Measurements from ENCODE around the gene HSDL2.

HSDL2 gene

DNA sequence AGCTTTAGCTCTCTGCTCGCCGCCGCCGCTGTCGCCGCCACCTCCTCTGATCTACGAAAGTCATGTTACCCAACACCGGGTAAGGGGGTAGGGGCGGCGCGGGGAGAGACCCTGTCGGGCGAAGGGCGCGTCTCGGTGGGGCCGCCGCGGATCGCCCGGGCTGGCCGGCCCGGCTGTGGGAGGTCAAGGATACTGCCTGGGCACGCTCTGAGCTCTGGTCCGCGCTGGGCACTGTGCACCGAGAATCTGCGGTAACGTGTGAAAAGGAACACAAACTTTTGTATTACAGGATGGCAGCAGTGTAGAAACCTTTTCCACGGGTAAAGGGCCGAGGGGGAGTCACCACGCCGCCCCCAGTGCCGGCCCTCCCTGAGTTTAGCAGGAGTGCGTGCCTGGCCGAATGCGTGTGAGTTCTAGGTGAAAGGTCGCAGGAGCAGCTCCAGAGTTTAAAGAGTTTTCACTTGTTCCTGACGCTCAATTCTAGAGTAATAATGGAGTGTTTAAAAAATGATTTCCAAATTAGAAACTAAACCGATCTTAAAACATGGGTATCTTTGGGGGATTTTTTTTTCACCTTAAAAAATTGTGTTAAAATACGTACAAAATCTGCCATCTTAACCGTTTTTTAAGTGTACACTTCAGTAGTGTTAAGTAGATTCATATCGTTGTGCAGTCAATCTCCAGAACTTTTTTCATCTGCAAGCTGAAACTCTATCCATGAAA, at the start of gene HSDL2:
TSS of gene HSDL2 (plus strand) at position 7 of the 723 bp plus-strand sequence. CDS start at position 63, 56 bp downstream.
- Mint-ChIP-seq H3K36me3 (ENCODE audit: low read depth) (no peaks in the 10 kb centered on the region), H3K4me1 (peaks cover 42% of the 10 kb centered on the region), H3K27me3 (no peaks in the 10 kb centered on the region), H3K27ac (peak within 1 kb of the TSS; percentile 95), H3K4me3 (peak within 1 kb of the TSS; percentile 95), H3K9me3 (no peaks in the 10 kb centered on the region)
- ATAC-seq (no peak), DNase-seq (peak; percentile 52)

DNA sequence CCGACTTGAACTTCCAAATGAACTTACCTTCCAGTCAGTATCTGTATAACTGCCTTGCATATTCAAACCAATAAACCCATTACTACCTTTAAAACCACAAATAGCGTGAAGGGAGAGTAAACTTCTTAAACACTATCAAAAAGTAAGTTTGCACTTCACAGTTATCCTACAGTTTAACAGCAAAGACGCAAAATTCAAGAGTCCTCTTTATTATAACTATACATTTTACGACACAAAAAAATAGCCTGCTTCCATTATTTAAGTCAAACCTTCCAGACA, 48.3 kb upstream of the HSDL2 start:
- H3K4me3 Mint-ChIP-seq: peak overlapping the region; percentile 95
- peaks cover 2% of the 10 kb centered on the region for H3K36me3 Mint-ChIP-seq (ENCODE audit: low read depth)
- peaks cover 56% of the 10 kb centered on the region for H3K4me1 Mint-ChIP-seq
- no peak for ATAC-seq
- H3K27ac Mint-ChIP-seq: peak overlapping the region; percentile 91
- no peak for DNase-seq
- no peaks in the 10 kb centered on the region for H3K9me3 Mint-ChIP-seq
- no peaks in the 10 kb centered on the region for H3K27me3 Mint-ChIP-seq

DNA sequence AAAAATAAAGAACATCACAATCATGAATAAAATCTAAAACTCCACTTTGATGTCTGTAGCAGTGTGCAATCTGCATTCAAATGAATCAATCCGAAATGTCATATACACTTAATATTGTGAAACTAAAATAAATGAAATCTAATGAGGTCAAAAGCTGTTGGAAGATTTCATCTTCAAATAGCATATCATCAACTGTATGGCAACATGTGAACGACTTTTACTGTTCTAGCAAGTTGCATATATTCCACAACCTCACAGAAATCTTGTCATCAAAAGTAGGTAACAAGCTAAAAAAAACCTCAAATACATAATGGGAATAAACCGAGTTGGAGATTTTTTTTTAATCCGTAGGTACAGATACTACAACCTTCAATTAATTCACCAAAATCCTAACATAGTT, 47.7 kb upstream of the HSDL2 start:
- DNase-seq (no peak), ATAC-seq (no peak)
- peak overlapping the region; percentile 95 for H3K4me3 Mint-ChIP-seq
- H3K27ac Mint-ChIP-seq: peak overlapping the region; percentile 91
- no peaks in the 10 kb centered on the region for H3K27me3 Mint-ChIP-seq
- peaks cover 2% of the 10 kb centered on the region for H3K36me3 Mint-ChIP-seq (ENCODE audit: low read depth)
- H3K4me1 Mint-ChIP-seq: peaks cover 50% of the 10 kb centered on the region
- H3K9me3 Mint-ChIP-seq: no peaks in the 10 kb centered on the region

DNA sequence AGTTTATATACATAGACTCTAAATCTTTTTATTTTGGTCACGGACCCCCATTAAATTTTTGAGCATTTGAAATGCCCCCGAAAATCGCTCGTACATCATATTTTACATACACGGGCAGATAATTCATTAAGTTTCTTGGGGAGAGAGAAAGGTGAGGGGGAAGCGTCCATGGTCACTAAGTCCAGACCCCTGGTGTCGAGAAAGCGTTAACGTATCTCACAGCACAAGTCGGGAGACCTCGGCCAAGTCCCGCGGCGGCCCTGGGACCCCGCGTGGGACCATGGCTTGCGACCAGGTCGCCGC, 47.3 kb upstream of the HSDL2 start:
- peaks cover 2% of the 10 kb centered on the region for H3K36me3 Mint-ChIP-seq (ENCODE audit: low read depth)
- no peaks in the 10 kb centered on the region for H3K27me3 Mint-ChIP-seq
- no peaks in the 10 kb centered on the region for H3K9me3 Mint-ChIP-seq
- ATAC-seq: no peak
- peak overlapping the region; percentile 95 for H3K4me3 Mint-ChIP-seq
- peaks cover 47% of the 10 kb centered on the region for H3K4me1 Mint-ChIP-seq
- peak overlapping the region; percentile 91 for H3K27ac Mint-ChIP-seq
- no peak for DNase-seq

DNA sequence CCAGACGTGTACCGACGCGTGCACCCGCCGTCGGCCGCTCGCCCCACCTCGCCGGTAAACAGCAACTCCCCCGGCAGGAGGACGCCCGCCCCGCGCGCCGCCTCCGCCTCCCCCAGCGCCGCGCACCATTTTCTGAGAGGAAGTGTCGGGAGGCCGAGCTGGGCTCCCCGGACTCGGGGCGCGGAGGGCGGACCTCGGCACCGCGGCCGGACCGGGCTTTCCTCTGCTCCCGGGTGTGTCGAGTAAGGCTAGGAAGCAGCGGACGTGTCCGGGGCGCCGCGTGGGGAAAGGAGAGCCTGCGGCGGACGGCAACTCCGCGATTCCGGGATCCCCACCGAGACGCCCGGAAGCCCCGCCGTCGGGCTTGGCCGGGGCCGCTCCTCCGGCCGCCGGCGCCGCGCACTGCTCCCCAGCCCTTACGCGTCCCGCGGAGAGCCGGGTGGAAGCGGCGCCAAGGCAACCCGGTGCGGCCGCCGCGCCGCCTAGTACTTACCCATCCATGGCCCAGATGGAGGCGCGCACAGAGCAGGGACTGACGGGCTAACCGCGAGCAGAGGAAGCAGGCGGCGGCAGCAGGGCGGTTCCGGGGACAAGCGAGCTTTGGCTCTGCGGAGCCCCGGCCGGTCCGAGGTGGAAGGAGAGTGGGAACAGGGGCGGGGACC, 46.8 kb upstream of the HSDL2 start, which contains the start of gene PTBP3:
TSS of gene PTBP3 (minus strand) at position 643 of the 662 bp plus-strand sequence. CDS start 35,754 bp downstream, outside the sequence.
- Mint-ChIP-seq H3K9me3 (no peaks in the 10 kb centered on the region), H3K36me3 (ENCODE audit: low read depth) (peaks cover 2% of the 10 kb centered on the region), H3K27me3 (no peaks in the 10 kb centered on the region), H3K27ac (peak within 1 kb of the TSS; percentile 91), H3K4me3 (peak within 1 kb of the TSS; percentile 95), H3K4me1 (peaks cover 43% of the 10 kb centered on the region)
- peak; percentile 80 for ATAC-seq
- peak; percentile 79 for DNase-seq

DNA sequence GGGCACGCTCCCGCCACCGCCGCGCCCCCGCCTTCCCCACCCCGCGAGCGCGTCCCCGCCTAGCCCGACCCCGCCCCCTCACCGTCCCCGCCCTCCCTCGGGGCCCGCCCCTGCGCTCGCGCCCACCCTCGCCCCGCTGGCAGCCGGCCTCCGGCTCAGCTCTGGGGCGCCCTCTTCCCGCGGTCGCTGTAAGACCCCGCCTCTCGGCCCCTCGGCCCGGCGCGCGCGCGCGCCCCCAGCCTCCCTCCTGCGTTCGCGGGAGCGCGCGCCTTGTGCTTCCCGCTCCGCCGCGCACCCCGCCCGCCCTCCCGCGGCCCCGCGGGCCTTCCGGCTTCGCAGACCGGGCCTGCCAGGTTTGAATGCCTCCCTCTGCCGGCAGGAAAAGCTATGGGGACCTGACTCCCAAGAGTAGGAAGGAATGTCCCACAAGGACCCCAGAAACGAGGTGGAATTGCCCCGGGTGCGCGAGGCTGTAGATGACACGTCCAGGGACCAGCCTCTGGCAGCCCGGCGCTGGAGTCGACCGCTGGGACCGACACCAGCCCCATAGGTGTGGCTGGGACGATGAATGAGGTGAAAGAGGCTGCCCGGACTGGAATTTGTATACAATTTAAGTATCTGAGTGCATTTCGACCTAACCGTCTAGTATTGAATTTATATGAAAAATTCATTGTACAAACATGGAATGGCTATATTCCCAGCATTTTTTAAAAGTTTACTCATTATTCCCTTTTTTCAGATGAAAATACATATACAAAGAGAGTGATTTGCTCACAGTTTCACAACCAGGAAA, 46.1 kb upstream of the HSDL2 start:
- H3K27ac Mint-ChIP-seq: peak overlapping the region; percentile 88
- peaks cover 35% of the 10 kb centered on the region for H3K4me1 Mint-ChIP-seq
- peak; percentile 95 for DNase-seq
- H3K36me3 Mint-ChIP-seq (ENCODE audit: low read depth): no peaks in the 10 kb centered on the region
- no peaks in the 10 kb centered on the region for H3K27me3 Mint-ChIP-seq
- peak overlapping the region; percentile 95 for H3K4me3 Mint-ChIP-seq
- ATAC-seq: peak; percentile 86
- no peaks in the 10 kb centered on the region for H3K9me3 Mint-ChIP-seq

DNA sequence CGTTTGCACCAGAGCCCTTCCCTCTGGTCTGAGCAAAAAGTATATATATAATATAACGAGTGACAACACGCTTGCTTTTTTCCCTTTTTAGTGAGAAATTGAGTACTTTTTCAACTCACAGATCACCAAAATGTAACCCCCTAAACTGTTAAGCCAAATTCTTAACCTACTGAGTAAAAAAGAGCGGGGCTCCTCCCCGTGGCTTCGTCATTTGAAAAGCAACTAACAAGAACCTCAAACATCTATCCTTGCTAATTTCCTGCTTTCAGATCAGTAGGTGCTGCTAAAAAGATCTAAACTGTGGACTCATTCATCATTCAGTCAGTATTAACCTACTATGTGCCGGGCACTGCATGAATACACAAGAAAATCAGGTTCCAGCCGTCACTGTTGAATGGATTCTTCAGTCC, 45.5 kb upstream of the HSDL2 start:
- Mint-ChIP-seq H3K4me1 (peaks cover 34% of the 10 kb centered on the region), H3K9me3 (no peaks in the 10 kb centered on the region), H3K4me3 (peak overlapping the region; percentile 87), H3K27me3 (no peaks in the 10 kb centered on the region), H3K27ac (peak overlapping the region; percentile 88), H3K36me3 (ENCODE audit: low read depth) (no peaks in the 10 kb centered on the region)
- no peak for ATAC-seq
- peak; percentile 38 for DNase-seq

DNA sequence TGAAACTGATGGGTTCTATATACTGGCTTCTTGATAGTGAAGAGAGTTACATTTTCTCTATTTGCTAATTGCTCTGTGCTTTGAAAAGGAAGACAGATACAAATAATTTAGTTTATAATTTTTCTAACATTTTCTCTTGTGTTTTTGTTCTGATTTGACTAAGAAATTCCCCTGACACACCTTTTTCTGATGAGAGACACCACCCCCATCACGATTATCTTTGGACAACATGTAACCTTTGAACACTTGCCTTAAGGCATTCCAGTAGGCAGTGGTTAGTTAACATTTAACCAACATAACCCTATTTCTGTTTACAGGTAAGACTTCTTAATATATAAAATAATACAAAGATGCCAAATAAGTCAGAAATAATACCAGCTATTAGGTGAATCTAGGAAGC, 42.4 kb upstream of the HSDL2 start:
- Mint-ChIP-seq H3K27ac (no peak overlapping the region), H3K4me1 (peaks cover 8% of the 10 kb centered on the region), H3K9me3 (no peaks in the 10 kb centered on the region), H3K27me3 (no peaks in the 10 kb centered on the region), H3K4me3 (no peak overlapping the region), H3K36me3 (ENCODE audit: low read depth) (no peaks in the 10 kb centered on the region)
- DNase-seq (no peak), ATAC-seq (no peak)

DNA sequence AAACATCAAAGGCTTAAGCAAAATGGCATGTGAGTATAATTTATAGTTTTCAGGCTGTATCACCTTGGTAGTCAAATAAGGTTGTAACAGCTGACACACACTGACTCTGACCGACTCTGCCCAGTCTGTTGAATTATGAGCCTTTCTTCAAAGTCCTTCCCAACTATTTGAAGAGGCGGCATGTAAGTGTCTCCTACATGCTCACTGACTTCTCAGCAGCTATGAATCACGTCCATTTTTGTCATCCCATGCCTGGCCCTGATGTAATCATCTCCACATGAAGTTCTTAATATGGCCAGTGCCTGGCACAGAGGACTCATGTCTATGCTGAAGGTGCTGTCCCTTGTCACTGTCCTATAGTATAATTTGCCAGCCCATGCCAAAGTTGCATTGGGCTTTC, 41.3 kb upstream of the HSDL2 start:
- no peak overlapping the region for H3K4me3 Mint-ChIP-seq
- no peaks in the 10 kb centered on the region for H3K36me3 Mint-ChIP-seq (ENCODE audit: low read depth)
- no peaks in the 10 kb centered on the region for H3K27me3 Mint-ChIP-seq
- no peaks in the 10 kb centered on the region for H3K9me3 Mint-ChIP-seq
- DNase-seq (no peak), ATAC-seq (no peak)
- H3K27ac Mint-ChIP-seq: no peak overlapping the region
- H3K4me1 Mint-ChIP-seq: peaks cover 8% of the 10 kb centered on the region

DNA sequence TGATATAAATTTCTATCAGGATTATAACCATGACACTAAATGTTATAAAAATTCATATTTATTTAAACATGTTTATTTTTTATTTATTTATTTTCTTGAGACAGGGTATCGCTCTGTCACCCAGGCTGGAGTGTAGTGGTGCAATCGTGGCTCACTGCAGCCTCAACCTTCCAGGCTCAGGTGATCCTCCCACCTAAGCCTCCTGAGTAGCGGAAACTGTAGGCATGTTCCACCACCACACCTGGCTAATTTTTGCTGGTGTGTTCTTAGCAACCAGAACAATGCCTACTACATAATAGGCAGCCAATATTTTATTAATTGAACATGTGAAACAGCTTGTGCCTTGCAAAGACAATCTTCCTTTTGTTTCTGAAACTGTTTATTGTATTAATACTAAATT, 40.0 kb upstream of the HSDL2 start:
- H3K27me3 Mint-ChIP-seq: no peaks in the 10 kb centered on the region
- no peak overlapping the region for H3K4me3 Mint-ChIP-seq
- no peaks in the 10 kb centered on the region for H3K9me3 Mint-ChIP-seq
- no peak for ATAC-seq
- no peaks in the 10 kb centered on the region for H3K36me3 Mint-ChIP-seq (ENCODE audit: low read depth)
- DNase-seq: no peak
- peaks cover 3% of the 10 kb centered on the region for H3K4me1 Mint-ChIP-seq
- H3K27ac Mint-ChIP-seq: no peak overlapping the region

DNA sequence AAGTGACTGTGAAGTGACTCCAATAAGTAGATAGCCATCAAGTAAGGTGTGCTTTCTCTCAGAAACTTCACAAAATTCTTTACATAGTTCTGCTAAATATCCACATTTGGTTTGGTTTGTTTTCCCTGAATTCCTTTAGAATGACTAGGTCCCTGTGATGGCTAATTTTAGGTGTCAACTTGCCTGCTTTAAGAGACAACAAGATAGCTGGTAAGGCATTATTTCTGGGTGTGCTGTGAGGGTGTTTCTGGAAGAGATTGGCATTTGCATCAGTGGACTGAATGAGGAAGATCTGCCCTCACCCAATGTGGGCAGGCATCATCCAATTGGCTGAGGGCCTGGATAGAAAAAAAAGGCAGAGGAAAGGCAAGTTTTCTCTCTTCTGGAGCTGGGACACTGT, 38.2 kb upstream of the HSDL2 start:
- H3K27me3 Mint-ChIP-seq: no peaks in the 10 kb centered on the region
- DNase-seq: no peak

DNA sequence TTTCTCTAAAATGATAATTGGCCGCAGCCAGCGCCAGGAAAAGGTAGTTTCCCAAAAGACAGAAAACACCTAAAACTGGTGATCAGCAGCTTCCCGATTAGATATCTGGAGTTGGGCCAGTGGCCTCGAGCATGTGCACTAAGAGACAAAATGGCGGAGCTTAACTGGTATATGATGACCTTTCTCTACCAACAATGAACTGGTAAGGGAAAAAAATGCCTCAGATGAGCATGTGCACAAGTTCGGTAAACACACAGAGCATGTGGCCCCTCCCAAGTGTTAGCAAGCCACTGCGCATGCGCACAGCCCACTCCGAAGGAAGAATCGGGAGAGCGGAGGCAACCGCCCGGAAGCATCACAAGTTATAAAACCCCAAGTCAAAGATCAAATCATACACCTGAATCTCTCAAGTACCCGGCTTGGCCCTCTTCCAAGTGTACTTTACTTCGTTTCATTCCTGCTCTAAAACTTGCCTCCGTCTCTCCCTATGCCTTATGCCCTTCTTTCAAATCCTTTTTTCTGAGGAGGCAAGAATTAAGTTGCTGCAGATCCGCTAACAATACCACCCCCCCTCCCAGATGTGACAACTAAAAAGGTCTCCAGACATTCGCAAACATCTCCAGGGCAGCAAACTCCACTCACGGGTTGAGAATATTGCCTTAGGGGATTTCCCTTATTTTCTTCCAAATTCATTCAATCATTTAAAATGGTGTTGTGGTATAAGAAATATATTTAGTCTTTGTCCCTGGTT, 31.5 kb upstream of the HSDL2 start:
- Mint-ChIP-seq H3K27me3 (peaks cover 8% of the 10 kb centered on the region), H3K27ac (peak overlapping the region; percentile 96), H3K9me3 (peaks cover 7% of the 10 kb centered on the region), H3K4me3 (peak overlapping the region; percentile 81), H3K36me3 (ENCODE audit: low read depth) (peaks cover 5% of the 10 kb centered on the region), H3K4me1 (peaks cover 15% of the 10 kb centered on the region)
- DNase-seq: peak; percentile 81
- peak; percentile 65 for ATAC-seq

More for the DNA sequence above, 38.2 kb upstream of the HSDL2 start:
- Mint-ChIP-seq H3K36me3 (ENCODE audit: low read depth) (no peaks in the 10 kb centered on the region), H3K4me3 (no peak overlapping the region), H3K9me3 (no peaks in the 10 kb centered on the region), H3K27ac (no peak overlapping the region), H3K4me1 (no peaks in the 10 kb centered on the region)
- no peak for ATAC-seq

DNA sequence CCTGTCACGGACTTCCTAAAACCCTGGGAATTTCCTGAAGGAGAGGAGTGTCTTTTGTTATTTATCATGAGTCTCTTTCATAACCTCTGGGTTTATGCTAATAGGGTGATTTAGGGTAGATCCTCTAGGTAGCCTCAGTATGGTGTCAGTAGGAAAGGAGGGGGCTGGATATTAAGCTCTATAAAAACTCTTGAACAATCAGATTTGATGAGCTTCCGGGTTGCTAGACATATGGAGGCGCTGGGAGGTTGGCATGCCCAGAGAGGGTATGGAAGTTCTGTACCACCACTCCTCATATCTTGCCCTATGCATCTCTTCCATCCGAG, 30.9 kb upstream of the HSDL2 start:
- Mint-ChIP-seq H3K36me3 (ENCODE audit: low read depth) (peaks cover 5% of the 10 kb centered on the region), H3K4me3 (peak overlapping the region; percentile 81)
- no peak for ATAC-seq

DNA sequence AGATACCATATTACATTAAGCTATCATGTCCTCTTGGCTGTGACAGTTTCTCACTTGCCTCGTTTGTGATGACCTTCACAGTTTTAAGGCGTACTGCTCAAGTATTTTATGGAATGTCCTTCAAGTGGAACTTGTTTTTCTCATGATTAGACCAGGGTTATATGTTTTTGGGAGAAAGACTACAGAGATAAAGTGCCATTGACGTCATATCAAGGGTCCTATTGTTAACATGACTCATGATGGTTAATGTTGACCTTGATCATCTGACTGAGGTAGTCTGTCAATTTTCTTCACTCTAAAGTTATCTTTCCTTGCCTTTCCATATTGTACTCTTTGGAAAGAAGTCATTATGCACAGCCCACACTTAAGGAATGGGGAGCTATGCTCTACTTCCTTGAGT, 28.7 kb upstream of the HSDL2 start:
- peaks cover 7% of the 10 kb centered on the region for H3K9me3 Mint-ChIP-seq
- peaks cover 8% of the 10 kb centered on the region for H3K27me3 Mint-ChIP-seq
- peaks cover 5% of the 10 kb centered on the region for H3K36me3 Mint-ChIP-seq (ENCODE audit: low read depth)
- ATAC-seq (no peak), DNase-seq (no peak)
- peaks cover 38% of the 10 kb centered on the region for H3K4me1 Mint-ChIP-seq
- H3K27ac Mint-ChIP-seq: no peak overlapping the region
- H3K4me3 Mint-ChIP-seq: no peak overlapping the region

More for the DNA sequence above, 30.9 kb upstream of the HSDL2 start:
- H3K4me1 Mint-ChIP-seq: peaks cover 17% of the 10 kb centered on the region
- H3K27ac Mint-ChIP-seq: peak overlapping the region; percentile 96
- peaks cover 8% of the 10 kb centered on the region for H3K27me3 Mint-ChIP-seq
- DNase-seq: no peak
- H3K9me3 Mint-ChIP-seq: peaks cover 7% of the 10 kb centered on the region

Data from activated naive CD8-positive, alpha-beta T cell treated with anti-CD3 and anti-CD28 coated beads, Interleukin-2, amount 50 U/mL, for 24 hours (primary cell).